Esophagus squamous epithelium (tissue), 5 donors: ENCODE data around the gene ACMSD. TPM values are rescaled to one million over a fixed set of nuclear protein-coding genes. Genes with fewer than 3 reads are reported as not detected.

Source experiments
- DNase-seq: peaks from one replicate; lab custom pipeline; 2025; lab: John Stamatoyannopoulos, UW
- H3K27ac ChIP-seq, 4 donors: fragments of 200-600 bp; sonication (generic); one replicate each; pipeline ENCODE4 v1.5.1; 2016 to 2019; ENCODE audit warnings: mild to moderate bottlenecking in 1 of 4
- H3K27me3 ChIP-seq, 4 donors: fragments of 200-600 bp; sonication (generic); 1 replicate in 3 of 4; 2 replicates in 1 of 4; pipeline versions ENCODE4 v1.5.1 to v1.6.0; 2017 to 2021; ENCODE audit warnings: antibody characterized with exemption in 1 of 4
- H3K36me3 ChIP-seq, 3 donors: fragments of 200-600 bp; sonication (generic); one replicate each; pipeline ENCODE4 v1.5.1; 2016 to 2019
- H3K4me1 ChIP-seq, 3 donors: fragments of 200-600 bp; sonication (generic); one replicate each; pipeline ENCODE4 v1.5.1; 2017 to 2019
- H3K4me3 ChIP-seq, 4 donors: fragments of 200-600 bp; sonication (generic); 1 replicate in 3 of 4; 2 replicates in 1 of 4; pipeline ENCODE4 v1.5.1; 2016 to 2019; ENCODE audit warnings: mild to moderate bottlenecking in 2 of 4, moderate library complexity in 1 of 4
- H3K9me3 ChIP-seq, 3 donors: fragments of 200-600 bp; sonication (generic); one replicate each; pipeline ENCODE4 v1.5.1; 2016 to 2019
- POLR2A ChIP-seq, 4 donors: fragments of 450-650 bp; IDR thresholded peaks; one replicate each; pipeline ENCODE4 v1.6.1; 2017; ENCODE audit warnings: antibody characterized with exemption in 4 of 4, mild to moderate bottlenecking in 4 of 4, moderate library complexity in 3 of 4
- WGBS, 2 donors: methylation state at CpG; one replicate each; pipeline ENCODE4 v1.1.5; 2018; 5-methylcytosine and 5-hydroxymethylcytosine counted together
- intact Hi-C: fragments of 100-400 bp; cut with DNase I; formaldehyde crosslinking; loops from one replicate; pipeline ENCODE4 v1.15.0; 2022
- total RNA-seq, 4 donors: library from RNA; depleted of rRNA; stranded (reverse); fragments of >200 nt; gene quantifications; one replicate each; pipeline ENCODE4 v1.1.0, GENCODE V29; 2016
- TF ChIP-seq, protein P1 (sequence below), 6 experiments: fragments of 450-650 bp in 4 of 6; fragments of 200-600 bp in 2 of 6; sonication (generic) in 2 of 6; IDR thresholded peaks; one replicate each; pipeline ENCODE4 v1.5.1; 2016 to 2019; ENCODE audit warnings: antibody characterized with exemption in 6 of 6, mild to moderate bottlenecking in 4 of 6, moderate library complexity in 4 of 6
- donor health status: DM: yes; HTN: yes; CAD: no.

ACMSD gene
- total RNA-seq, 4 donors from 2014 or later: not detected

- Histone ChIP-seq H3K27ac (no peak overlapping the region), H3K36me3 (peaks cover 0 to 17% (median 0%) of the 10 kb centered on the region in 3 donors), H3K27me3 (no peaks in the 10 kb centered on the region), H3K9me3 (no peaks in the 10 kb centered on the region), H3K4me3 (no peak overlapping the region), H3K4me1 (peaks cover 11 to 77% (median 30%) of the 10 kb centered on the region in 3 donors)
- intact Hi-C loops: no loop called here
- WGBS, 2 donors: 34 to 49% methylated on average over 3 of the region's 3 CpGs
- TF ChIP-seq, protein P1, sequence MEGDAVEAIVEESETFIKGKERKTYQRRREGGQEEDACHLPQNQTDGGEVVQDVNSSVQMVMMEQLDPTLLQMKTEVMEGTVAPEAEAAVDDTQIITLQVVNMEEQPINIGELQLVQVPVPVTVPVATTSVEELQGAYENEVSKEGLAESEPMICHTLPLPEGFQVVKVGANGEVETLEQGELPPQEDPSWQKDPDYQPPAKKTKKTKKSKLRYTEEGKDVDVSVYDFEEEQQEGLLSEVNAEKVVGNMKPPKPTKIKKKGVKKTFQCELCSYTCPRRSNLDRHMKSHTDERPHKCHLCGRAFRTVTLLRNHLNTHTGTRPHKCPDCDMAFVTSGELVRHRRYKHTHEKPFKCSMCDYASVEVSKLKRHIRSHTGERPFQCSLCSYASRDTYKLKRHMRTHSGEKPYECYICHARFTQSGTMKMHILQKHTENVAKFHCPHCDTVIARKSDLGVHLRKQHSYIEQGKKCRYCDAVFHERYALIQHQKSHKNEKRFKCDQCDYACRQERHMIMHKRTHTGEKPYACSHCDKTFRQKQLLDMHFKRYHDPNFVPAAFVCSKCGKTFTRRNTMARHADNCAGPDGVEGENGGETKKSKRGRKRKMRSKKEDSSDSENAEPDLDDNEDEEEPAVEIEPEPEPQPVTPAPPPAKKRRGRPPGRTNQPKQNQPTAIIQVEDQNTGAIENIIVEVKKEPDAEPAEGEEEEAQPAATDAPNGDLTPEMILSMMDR (IDR thresholded peaks at IDR 0.05): no peak
- TF ChIP-seq POLR2A (IDR thresholded peaks at IDR 0.05): no peak
- no peak for DNase-seq
Measured at GRCh38 chr2:134927195-134927594, 88.8 kb downstream of the ACMSD start.

DNA sequence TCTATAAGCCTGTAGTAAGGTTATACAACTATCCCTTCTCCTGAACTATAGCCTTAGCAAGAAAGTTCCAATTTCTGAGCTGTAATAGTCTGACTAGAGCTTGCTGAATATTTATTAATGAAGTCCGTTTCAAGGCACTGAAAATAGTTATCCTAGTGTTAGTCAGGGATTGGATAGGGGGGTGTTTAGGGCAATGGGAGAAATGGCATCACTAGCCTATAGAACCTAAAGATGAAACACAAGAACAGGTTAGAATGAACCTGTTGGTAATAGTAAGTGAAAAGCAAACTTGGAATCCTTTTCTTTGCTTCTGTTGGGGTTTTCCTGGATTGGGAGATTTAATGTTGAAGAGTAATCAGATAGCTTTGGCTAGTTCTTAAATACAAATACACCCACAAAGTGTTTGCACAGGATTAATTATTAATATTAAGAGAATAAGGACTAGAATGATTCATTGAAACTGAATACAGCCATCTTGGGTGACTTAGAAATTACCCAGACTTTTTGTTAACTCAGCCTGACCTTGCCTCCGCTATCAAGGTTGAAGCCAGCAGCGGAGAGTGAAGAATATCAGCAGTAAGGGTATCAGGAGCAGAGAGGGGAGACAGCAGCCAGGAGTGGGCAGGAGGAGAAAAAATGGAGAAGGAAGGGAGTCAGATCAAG lies 94.6 kb downstream of the ACMSD start:
- peaks cover 0 to 67% (median 3%) of the 10 kb centered on the region in 3 donors for H3K4me1 ChIP-seq
- H3K36me3 ChIP-seq: peaks cover 0 to 17% (median 4%) of the 10 kb centered on the region in 3 donors
- intact Hi-C loops: no loop called here
- H3K27ac ChIP-seq: no peak overlapping the region
- H3K9me3 ChIP-seq: no peaks in the 10 kb centered on the region
- TF ChIP-seq, protein P1 (IDR thresholded peaks at IDR 0.05): no peak
- no peak for TF ChIP-seq POLR2A (IDR thresholded peaks at IDR 0.05)
- DNase-seq: no peak
- 67 to 83% methylated on average over 3 of the region's 3 CpGs for WGBS, 2 donors
- H3K4me3 ChIP-seq: no peak overlapping the region
- H3K27me3 ChIP-seq: no peaks in the 10 kb centered on the region

- intact Hi-C loops: no loop called here
- H3K4me1 ChIP-seq: peaks cover 0 to 66% (median 3%) of the 10 kb centered on the region in 3 donors
- H3K4me3 ChIP-seq: no peak overlapping the region
- DNase-seq: no peak
- H3K27me3 ChIP-seq: no peaks in the 10 kb centered on the region
- WGBS, 2 donors: 87 to 95% methylated on average over 1 of the region's 1 CpG
- TF ChIP-seq, protein P1 (IDR thresholded peaks at IDR 0.05): no peak
- TF ChIP-seq POLR2A (IDR thresholded peaks at IDR 0.05): no peak
- no peaks in the 10 kb centered on the region for H3K9me3 ChIP-seq
- H3K36me3 ChIP-seq: peaks cover 0 to 24% (median 4%) of the 10 kb centered on the region in 3 donors
- H3K27ac ChIP-seq: no peak overlapping the region
Measured at GRCh38 chr2:134933732-134934131, 95.3 kb downstream of the ACMSD start.

GRCh38 chr2:134934150-134934549 lies 95.7 kb downstream of the ACMSD start:
- no peaks in the 10 kb centered on the region for H3K27me3 ChIP-seq
- no peak for DNase-seq
- no peak overlapping the region for H3K4me3 ChIP-seq
- WGBS, 2 donors: 52 to 59% methylated on average over 2 of the region's 2 CpGs
- peaks cover 0 to 65% (median 3%) of the 10 kb centered on the region in 3 donors for H3K4me1 ChIP-seq
- intact Hi-C loops: no loop called here
- H3K27ac ChIP-seq: no peak overlapping the region
- TF ChIP-seq, protein P1 (IDR thresholded peaks at IDR 0.05): no peak
- no peak for TF ChIP-seq POLR2A (IDR thresholded peaks at IDR 0.05)
- H3K36me3 ChIP-seq: peaks cover 0 to 29% (median 4%) of the 10 kb centered on the region in 3 donors
- no peaks in the 10 kb centered on the region for H3K9me3 ChIP-seq

- peaks cover 0 to 62% (median 3%) of the 10 kb centered on the region in 3 donors for H3K4me1 ChIP-seq
- intact Hi-C loops: no loop called here
- no peak overlapping the region for H3K27ac ChIP-seq
- no peak for TF ChIP-seq POLR2A (IDR thresholded peaks at IDR 0.05)
- TF ChIP-seq, protein P1 (IDR thresholded peaks at IDR 0.05): no peak
- 19 to 22% methylated on average over 1 of the region's 1 CpG for WGBS, 2 donors
- no peak for DNase-seq
- H3K27me3 ChIP-seq: no peaks in the 10 kb centered on the region
- H3K9me3 ChIP-seq: no peaks in the 10 kb centered on the region
- no peak overlapping the region for H3K4me3 ChIP-seq
- peaks cover 0 to 33% (median 8%) of the 10 kb centered on the region in 3 donors for H3K36me3 ChIP-seq
Measured at GRCh38 chr2:134934641-134935040, 96.2 kb downstream of the ACMSD start.
